Endothelial cell of umbilical vein (primary cell): Measurements from ENCODE around the gene AGMO. TPM values are rescaled to one million over a fixed set of nuclear protein-coding genes. Genes with fewer than 3 reads are reported as not detected.

Experiments
- BruUV-seq: library from RNA; stranded (reverse); fragments of 400-500 nt; replicated peaks from 2 replicates; lab custom pipeline; 2021; lab: Mats Ljungman, UMichigan
- CTCF ChIA-PET: fragments of 300-600, 350-600 bp; sonication (Branson Sonifier 250); formaldehyde crosslinking; loops from one replicate; lab custom pipeline; 2021; ENCODE audit warnings: antibody characterized with exemption, inconsistent platforms; lab: Charles Lee
- POLR2A ChIA-PET: fragments of 300-600, 350-600 bp; sonication (Branson Sonifier 250); formaldehyde crosslinking; loops from one replicate; lab custom pipeline; 2021; ENCODE audit warnings: antibody characterized with exemption, inconsistent platforms; lab: Charles Lee
- DNase-seq: peaks from one replicate; pipeline ENCODE4 v3.0.0-alpha.2; 2011; ENCODE audit warnings: low read depth, low spot score
- FAIRE-seq: peaks from 2 replicates; lab custom pipeline; 2011; peaks lifted over from hg19 to GRCh38; lab: Jason Lieb, UNC
- H2AFZ ChIP-seq: 2 replicates; pipeline ENCODE4 v1.6.0; 2012; ENCODE audit warnings: low read depth, low read length, control low read depth, inconsistent platforms
- H3K27ac ChIP-seq: 2 replicates; pipeline ENCODE4 v1.5.1; 2011; ENCODE audit warnings: low read depth, mild to moderate bottlenecking, control low read depth, low read length, moderate library complexity; ENCODE audit not compliant: insufficient read depth
- H3K27me3 ChIP-seq, 2 experiments: 2 replicates each; pipeline versions ENCODE4 v1.6.0 to v1.6.1; 2011; ENCODE audit warnings: low read length in 2 of 2, mixed read lengths in 1 of 2; ENCODE audit not compliant: control insufficient read depth in 2 of 2, insufficient read depth in 2 of 2
- H3K36me3 ChIP-seq, 2 experiments: 2 replicates in 1 of 2; 3 replicates in 1 of 2; pipeline ENCODE4 v1.5.1; 2011; ENCODE audit warnings: low read length in 2 of 2, mild to moderate bottlenecking in 1 of 2, moderate library complexity in 1 of 2; ENCODE audit not compliant: control insufficient read depth in 2 of 2, insufficient read depth in 2 of 2; ENCODE audit errors: extremely low read depth in 1 of 2
- H3K4me1 ChIP-seq: 3 replicates; pipeline ENCODE4 v1.5.1; 2011; ENCODE audit warnings: mild to moderate bottlenecking, low read length; ENCODE audit not compliant: control insufficient read depth, insufficient read depth; ENCODE audit errors: extremely low read depth
- H3K4me2 ChIP-seq: 2 replicates; pipeline ENCODE4 v1.6.1; 2011; ENCODE audit warnings: low read length, control low read depth, mixed read lengths; ENCODE audit not compliant: insufficient read depth
- H3K4me3 ChIP-seq, 3 experiments: fragments of 200-600 bp in 1 of 3; sonication (generic), shearing (Covaris generic) in 1 of 3; replicated peaks in 1 of 3; 2 replicates each; pipeline ENCODE4 v1.5.1; 2011 to 2016; ENCODE audit warnings: control low read depth in 3 of 3, low read length in 3 of 3, mild to moderate bottlenecking in 2 of 3, inconsistent platforms in 1 of 3, low read depth in 1 of 3, moderate library complexity in 1 of 3; ENCODE audit not compliant: insufficient read depth in 1 of 3
- H3K79me2 ChIP-seq: 2 replicates; pipeline ENCODE4 v1.6.0; 2012; ENCODE audit warnings: low read length, inconsistent platforms; ENCODE audit not compliant: control insufficient read depth, insufficient read depth
- H3K9ac ChIP-seq: replicated peaks from 2 replicates; pipeline ENCODE3; 2011; ENCODE audit warnings: low read length, control low read depth; ENCODE audit not compliant: insufficient read depth; ENCODE audit errors: extremely low read depth
- H3K9me1 ChIP-seq: replicated peaks from 3 replicates; pipeline ENCODE4 v1.6.0; 2011; ENCODE audit warnings: mild to moderate bottlenecking, low read length; ENCODE audit not compliant: control insufficient read depth, insufficient read depth; ENCODE audit errors: extremely low read depth
- H3K9me3 ChIP-seq: replicated peaks from 2 replicates; pipeline ENCODE4 v1.5.1; 2012; ENCODE audit warnings: low read length, inconsistent platforms; ENCODE audit not compliant: control insufficient read depth, insufficient read depth
- H4K20me1 ChIP-seq: replicated peaks from 2 replicates; pipeline ENCODE3; 2011; ENCODE audit warnings: mild to moderate bottlenecking, low read length; ENCODE audit not compliant: control insufficient read depth, insufficient read depth; ENCODE audit errors: extremely low read depth
- EZH2 ChIP-seq: IDR thresholded peaks from 2 replicates; pipeline ENCODE4 v1.6.1; 2012; ENCODE audit warnings: borderline replicate concordance, low read depth, mild to moderate bottlenecking, moderate library complexity, low read length, inconsistent platforms; ENCODE audit not compliant: severe bottlenecking
- FOS ChIP-seq: IDR thresholded peaks from 2 replicates; pipeline ENCODE4 v1.6.1; 2011; ENCODE audit warnings: mild to moderate bottlenecking, low read length, moderate library complexity, borderline replicate concordance; ENCODE audit not compliant: insufficient read depth
- GATA2 ChIP-seq: IDR thresholded peaks from 2 replicates; pipeline ENCODE4 v1.7.0; 2011; ENCODE audit warnings: low read depth, mild to moderate bottlenecking, moderate library complexity, mixed read lengths, low read length; ENCODE audit not compliant: insufficient read length, insufficient read depth
- JUN ChIP-seq: IDR thresholded peaks from 2 replicates; pipeline ENCODE4 v1.6.1; 2011; ENCODE audit warnings: borderline replicate concordance, low read depth; ENCODE audit not compliant: insufficient read length, insufficient read depth
- MAX ChIP-seq: IDR thresholded peaks from 2 replicates; pipeline ENCODE4 v1.6.1; 2011; ENCODE audit not compliant: insufficient read depth, insufficient read length
- MYC ChIP-seq: IDR thresholded peaks from one replicate; pipeline ENCODE4 v1.6.1; 2011; ENCODE audit warnings: mild to moderate bottlenecking, low read depth, low read length
- POLR2A ChIP-seq: IDR thresholded peaks from 2 replicates; pipeline ENCODE4 v1.6.1; 2012; ENCODE audit warnings: low read depth, mild to moderate bottlenecking, control low read depth, low read length
- POLR2AphosphoS5 ChIP-seq: IDR thresholded peaks from 2 replicates; pipeline ENCODE4 v1.6.1; 2012; ENCODE audit warnings: low read depth, mild to moderate bottlenecking, control low read depth, low read length, moderate library complexity; ENCODE audit not compliant: insufficient read depth
- dilution Hi-C: fragments of 300-500 bp; cut with MboI; formaldehyde crosslinking; loops from one replicate; pipeline ENCODE4 v1.15.0; 2019; ENCODE audit warnings: low sequenced_read_pairs; ENCODE audit not compliant: extremely low pct_ligation_motif_present
- intact Hi-C: fragments of 100-400 bp; cut with micrococcal nuclease; formaldehyde crosslinking; loops from one replicate; pipeline ENCODE4 v1.10.0; 2022
- polyA plus RNA-seq, 4 experiments: library from polyadenylated mRNA; depleted of rRNA in 3 of 4; stranded (reverse) in 3 of 4; unstranded in 1 of 4; fragments of >200 nt; gene quantifications; 2 replicates each; pipeline versions ENCODE4 v1.2.1 to v1.2.3, GENCODE V29; 2011 to 2012; ENCODE audit warnings: missing spikeins in 1 of 4
- total RNA-seq: library from RNA; stranded (reverse); gene quantifications from 2 replicates; pipeline ENCODE4 v1.2.3, GENCODE V29; 2021
- TF ChIP-seq, protein P1 (sequence below), 2 donors: IDR thresholded peaks; 1 replicate in 1 of 2; 2 replicates in 1 of 2; pipeline ENCODE4 v1.5.1; 2011; ENCODE audit warnings: low read length in 2 of 2, mild to moderate bottlenecking in 2 of 2, moderate library complexity in 2 of 2, control low read depth in 1 of 2, inconsistent platforms in 1 of 2, low read depth in 1 of 2; ENCODE audit not compliant: insufficient read depth in 1 of 2; ENCODE audit errors: extremely low read depth in 1 of 2

Gene AGMO
- total and polyA plus RNA-seq, 2 donors (not counting 3 experiments of a cell fraction or from before 2014, with no cell fraction given) = 0.23 to 0.40 TPM

DNA sequence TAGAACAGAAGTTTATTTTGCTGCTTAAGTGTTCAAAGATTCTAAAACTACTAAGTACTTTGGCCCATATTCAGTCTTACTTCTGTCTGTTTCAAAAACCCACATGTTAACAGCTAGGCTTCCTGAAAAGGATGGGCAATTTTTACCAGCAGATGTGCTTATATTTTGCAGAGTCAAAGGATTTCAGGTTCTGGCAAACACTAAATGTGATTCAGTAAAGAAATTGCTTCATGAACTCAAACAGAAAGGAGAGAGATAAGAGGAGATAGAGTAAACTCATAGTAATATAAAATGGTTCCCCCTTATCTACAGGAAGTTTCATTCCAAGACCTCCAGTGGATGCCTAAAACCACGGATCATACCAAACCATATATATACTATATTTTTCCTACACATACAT is 248.5 kb downstream of the AGMO start:
- no peak overlapping the region for H3K4me3 ChIP-seq
- no peaks in the 10 kb centered on the region for H3K4me1 ChIP-seq
- DNase-seq = no peak
- no peak overlapping the region for H3K27ac ChIP-seq
- H3K27me3 ChIP-seq = no peaks in the 10 kb centered on the region
- FAIRE-seq = no peak
- BruUV-seq = no TSS peak
- no peak for TF ChIP-seq JUN
- no peak for TF ChIP-seq POLR2AphosphoS5
- TF ChIP-seq, protein P1, sequence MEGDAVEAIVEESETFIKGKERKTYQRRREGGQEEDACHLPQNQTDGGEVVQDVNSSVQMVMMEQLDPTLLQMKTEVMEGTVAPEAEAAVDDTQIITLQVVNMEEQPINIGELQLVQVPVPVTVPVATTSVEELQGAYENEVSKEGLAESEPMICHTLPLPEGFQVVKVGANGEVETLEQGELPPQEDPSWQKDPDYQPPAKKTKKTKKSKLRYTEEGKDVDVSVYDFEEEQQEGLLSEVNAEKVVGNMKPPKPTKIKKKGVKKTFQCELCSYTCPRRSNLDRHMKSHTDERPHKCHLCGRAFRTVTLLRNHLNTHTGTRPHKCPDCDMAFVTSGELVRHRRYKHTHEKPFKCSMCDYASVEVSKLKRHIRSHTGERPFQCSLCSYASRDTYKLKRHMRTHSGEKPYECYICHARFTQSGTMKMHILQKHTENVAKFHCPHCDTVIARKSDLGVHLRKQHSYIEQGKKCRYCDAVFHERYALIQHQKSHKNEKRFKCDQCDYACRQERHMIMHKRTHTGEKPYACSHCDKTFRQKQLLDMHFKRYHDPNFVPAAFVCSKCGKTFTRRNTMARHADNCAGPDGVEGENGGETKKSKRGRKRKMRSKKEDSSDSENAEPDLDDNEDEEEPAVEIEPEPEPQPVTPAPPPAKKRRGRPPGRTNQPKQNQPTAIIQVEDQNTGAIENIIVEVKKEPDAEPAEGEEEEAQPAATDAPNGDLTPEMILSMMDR (IDR thresholded peaks at IDR 0.05; ENCODE audit: extremely low read depth in 1 of 2, insufficient read depth in 1 of 2, low read depth in 1 of 2, low read length in 2 of 2) = no peak
- no peak for TF ChIP-seq MYC
- TF ChIP-seq POLR2A = no peak
- TF ChIP-seq EZH2 = no peak
- TF ChIP-seq GATA2 = no peak
- TF ChIP-seq FOS = no peak
- no peak for TF ChIP-seq MAX
- ChIA-PET CTCF (no interaction called here), POLR2A (no interaction called here)
- intact Hi-C loops = no loop called here
- no peaks in the 10 kb centered on the region for H3K9me1 ChIP-seq
- no peak overlapping the region for H3K9ac ChIP-seq
- dilution Hi-C loops = loop anchor here (25.0 kb wide), 1 partner anchor 399 kb away; no protein-coding TSS in a partner anchor
- no peak overlapping the region for H2AFZ ChIP-seq
- no peaks in the 10 kb centered on the region for H3K9me3 ChIP-seq
- H3K4me2 ChIP-seq = no peak overlapping the region
- H3K36me3 ChIP-seq = no peaks in the 10 kb centered on the region
- no peaks in the 10 kb centered on the region for H4K20me1 ChIP-seq
- H3K79me2 ChIP-seq = no peaks in the 10 kb centered on the region
